ENCODE data around the gene DNMT1. TPM values are rescaled to one million over a fixed set of nuclear protein-coding genes. Genes with fewer than 3 reads are reported as not detected.
"Not testable (repeated sequence)": the region's sequence is repeated elsewhere in the genome, so short reads cannot be mapped to it uniquely, and the experiment has no call there.

DNMT1 gene
- total and polyA plus RNA-seq, 3 donors from 2014 or later: 96.5 to 145 (median 103) TPM

- Histone ChIP-seq H3K27ac (no peak overlapping the region), H3K36me3 (ENCODE audit: low read depth, missing control alignments) (no peaks in the 10 kb centered on the region), H3K9me3 (no peaks in the 10 kb centered on the region), H3K4me3 (no peak overlapping the region), H3K27me3 (no peaks in the 10 kb centered on the region), H3K4me1 (no peaks in the 10 kb centered on the region)
- intact Hi-C loops (cut with DNase I; ENCODE audit: low total_unique reads): no loop called here
- 41 to 89% methylated on average over 1 of the region's 1 CpG for WGBS, 2 donors
- no peak for TF ChIP-seq POLR2A (IDR thresholded peaks at IDR 0.05)
- TF ChIP-seq, protein P1, sequence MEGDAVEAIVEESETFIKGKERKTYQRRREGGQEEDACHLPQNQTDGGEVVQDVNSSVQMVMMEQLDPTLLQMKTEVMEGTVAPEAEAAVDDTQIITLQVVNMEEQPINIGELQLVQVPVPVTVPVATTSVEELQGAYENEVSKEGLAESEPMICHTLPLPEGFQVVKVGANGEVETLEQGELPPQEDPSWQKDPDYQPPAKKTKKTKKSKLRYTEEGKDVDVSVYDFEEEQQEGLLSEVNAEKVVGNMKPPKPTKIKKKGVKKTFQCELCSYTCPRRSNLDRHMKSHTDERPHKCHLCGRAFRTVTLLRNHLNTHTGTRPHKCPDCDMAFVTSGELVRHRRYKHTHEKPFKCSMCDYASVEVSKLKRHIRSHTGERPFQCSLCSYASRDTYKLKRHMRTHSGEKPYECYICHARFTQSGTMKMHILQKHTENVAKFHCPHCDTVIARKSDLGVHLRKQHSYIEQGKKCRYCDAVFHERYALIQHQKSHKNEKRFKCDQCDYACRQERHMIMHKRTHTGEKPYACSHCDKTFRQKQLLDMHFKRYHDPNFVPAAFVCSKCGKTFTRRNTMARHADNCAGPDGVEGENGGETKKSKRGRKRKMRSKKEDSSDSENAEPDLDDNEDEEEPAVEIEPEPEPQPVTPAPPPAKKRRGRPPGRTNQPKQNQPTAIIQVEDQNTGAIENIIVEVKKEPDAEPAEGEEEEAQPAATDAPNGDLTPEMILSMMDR (IDR thresholded peaks at IDR 0.05): no peak
- DNase-seq: no peak
These were observed 12.7 kb downstream of the DNMT1 start for GRCh38 chr19:10182076-10182475.

- H3K9me3 ChIP-seq: no peaks in the 10 kb centered on the region
- 89% methylated on average over 7 of the region's 7 CpGs for WGBS, 2 donors
- no peak for DNase-seq
- H3K4me1 ChIP-seq: no peaks in the 10 kb centered on the region
- H3K27me3 ChIP-seq: no peaks in the 10 kb centered on the region
- TF ChIP-seq POLR2A (IDR thresholded peaks at IDR 0.05): no peak
- TF ChIP-seq, protein P1 (IDR thresholded peaks at IDR 0.05): no peak
- intact Hi-C loops (cut with DNase I; ENCODE audit: low total_unique reads): no loop called here
- H3K27ac ChIP-seq: no peak overlapping the region
- H3K4me3 ChIP-seq: no peak overlapping the region
- no peaks in the 10 kb centered on the region for H3K36me3 ChIP-seq (ENCODE audit: low read depth, missing control alignments)
These were observed 14.3 kb downstream of the DNMT1 start for GRCh38 chr19:10180459-10180858.

DNA sequence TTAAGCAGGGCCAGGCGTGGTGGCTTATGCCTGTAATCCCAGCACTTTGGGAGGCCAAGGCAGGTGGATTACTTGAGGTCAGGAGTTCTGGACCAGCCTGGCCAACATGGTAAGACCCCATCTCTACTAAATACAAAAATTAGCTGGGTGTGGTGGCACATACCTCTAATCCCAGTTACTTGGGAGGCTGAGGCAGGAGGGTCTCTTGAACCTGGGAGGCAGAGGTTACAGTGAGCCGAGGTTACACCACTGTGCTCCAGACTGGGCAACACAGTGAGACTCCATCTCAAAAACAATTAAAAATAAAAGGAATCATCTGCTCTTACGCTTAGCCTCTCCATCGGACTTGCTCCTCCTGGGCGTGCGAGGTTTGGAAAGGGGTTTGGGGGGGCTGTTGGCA lies 14.7 kb downstream of the DNMT1 start:
- H3K36me3 ChIP-seq (ENCODE audit: low read depth, missing control alignments); H3K27me3 ChIP-seq; H3K9me3 ChIP-seq; intact Hi-C loops (cut with DNase I; ENCODE audit: low total_unique reads); DNase-seq; H3K4me3 ChIP-seq; H3K27ac ChIP-seq; H3K4me1 ChIP-seq: not testable (repeated sequence)
- 94 to 97% methylated on average over 6 of the region's 6 CpGs for WGBS, 2 donors

DNA sequence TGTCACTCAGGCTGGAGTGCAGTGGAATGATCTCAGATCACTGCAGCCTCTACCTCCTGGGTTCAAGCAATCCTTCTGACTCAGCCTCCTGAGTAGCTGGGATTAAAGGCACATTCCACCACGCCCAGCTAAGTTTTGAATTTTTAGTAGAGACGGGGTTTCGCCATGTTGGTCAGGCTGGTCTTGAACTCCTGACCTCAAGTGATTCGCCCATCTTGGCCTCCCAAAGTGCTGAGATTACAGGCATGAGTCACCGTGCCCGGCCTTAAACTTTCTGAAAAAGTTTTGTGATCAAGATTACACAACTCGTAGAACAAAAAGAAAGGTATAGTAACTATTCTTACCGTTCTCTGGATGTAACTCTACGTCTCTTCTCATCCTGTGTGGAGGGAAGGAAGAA lies 21.2 kb downstream of the DNMT1 start:
- TF ChIP-seq POLR2A (IDR thresholded peaks at IDR 0.05): no peak
- TF ChIP-seq, protein P1 (IDR thresholded peaks at IDR 0.05): no peak
- no peaks in the 10 kb centered on the region for H3K27me3 ChIP-seq
- WGBS, 2 donors: 79 to 87% methylated on average over 9 of the region's 9 CpGs
- H3K36me3 ChIP-seq (ENCODE audit: low read depth, missing control alignments): no peaks in the 10 kb centered on the region
- no peak for DNase-seq
- H3K9me3 ChIP-seq: no peaks in the 10 kb centered on the region
- H3K27ac ChIP-seq: no peak overlapping the region
- no peaks in the 10 kb centered on the region for H3K4me1 ChIP-seq
- H3K4me3 ChIP-seq: no peak overlapping the region
- intact Hi-C loops (cut with DNase I; ENCODE audit: low total_unique reads): no loop called here

DNA sequence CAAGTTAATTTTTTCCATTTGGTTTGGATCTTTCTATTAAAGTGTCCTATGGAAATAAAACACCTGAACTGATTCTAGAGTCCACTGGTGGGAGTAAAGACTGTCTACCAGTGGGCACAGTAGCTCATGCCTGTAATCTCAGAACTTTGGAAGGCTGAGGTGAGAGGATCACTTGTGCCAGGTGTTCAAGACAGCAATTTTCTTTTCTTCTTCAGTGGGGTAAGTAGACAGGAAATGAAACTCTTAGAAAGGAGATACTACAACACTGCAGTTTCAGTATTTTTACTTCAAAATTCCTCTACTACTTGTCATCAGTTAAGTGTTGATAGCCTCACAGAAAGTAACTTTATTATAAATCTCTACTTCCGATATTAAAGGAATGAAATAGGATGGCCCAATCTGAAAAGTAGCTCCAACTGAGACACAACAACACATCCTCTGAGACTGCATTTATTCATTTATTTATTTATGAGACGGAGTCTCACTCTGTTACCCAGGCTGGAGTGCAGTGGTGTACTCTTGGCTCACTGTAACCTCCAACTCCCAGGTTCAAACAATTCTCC lies 26.3 kb downstream of the DNMT1 start:
- no peak for DNase-seq
- WGBS, 2 donors: 94% methylated on average over 2 of the region's 2 CpGs
- Histone ChIP-seq H3K27ac (no peak overlapping the region), H3K4me1 (no peaks in the 10 kb centered on the region), H3K36me3 (ENCODE audit: low read depth, missing control alignments) (no peaks in the 10 kb centered on the region), H3K9me3 (no peaks in the 10 kb centered on the region), H3K27me3 (no peaks in the 10 kb centered on the region), H3K4me3 (no peak overlapping the region)
- no peak for TF ChIP-seq POLR2A (IDR thresholded peaks at IDR 0.05)
- TF ChIP-seq, protein P1 (IDR thresholded peaks at IDR 0.05): no peak
- intact Hi-C loops (cut with DNase I; ENCODE audit: low total_unique reads): no loop called here

Data from testis (tissue), 3 donors.